Stimulated activated naive CD4-positive, alpha-beta T cell treated with Interleukin-2 at 50 U/mL for 16 hours (primary cell): ENCODE results near the gene FMO5.
"Not testable (repeated sequence)": the region's sequence is repeated elsewhere in the genome, so short reads cannot be mapped to it uniquely, and the experiment has no call there.

Source experiments
- DNase-seq: peaks from one replicate; lab custom pipeline; 2025; lab: John Stamatoyannopoulos, UW

FMO5 gene

GRCh38 chr1:147207192-147207591 is 17.9 kb downstream of the FMO5 start:
- DNase-seq, result no peak

GRCh38 chr1:147204080-147204479 is 21.1 kb downstream of the FMO5 start:
- DNase-seq, result no peak

- no peak for DNase-seq
These were observed 22.6 kb downstream of the FMO5 start for GRCh38 chr1:147202576-147202975.

- no peak for DNase-seq
These were observed 23.4 kb downstream of the FMO5 start for GRCh38 chr1:147201786-147202185.

- no peak for DNase-seq
These were observed 23.9 kb downstream of the FMO5 start for GRCh38 chr1:147201276-147201675.

- DNase-seq, result not testable (repeated sequence)
These were observed 27.8 kb downstream of the FMO5 start for GRCh38 chr1:147197324-147197723.

- DNase-seq, result no peak
These were observed 35.6 kb downstream of the FMO5 start for GRCh38 chr1:147189514-147189913.

GRCh38 chr1:147185432-147185831 is 39.7 kb downstream of the FMO5 start:
- DNase-seq, result no peak

GRCh38 chr1:147177611-147178380 is 47.3 kb downstream of the FMO5 start:
- DNase-seq, result no peak

GRCh38 chr1:147172168-147173016 is 52.7 kb downstream of the FMO5 start, which contains the start of gene PRKAB2:
PRKAB2 (minus strand) TSS chr1:147172470; CDS start chr1:147172144, 326 bp downstream.
- DNase-seq, result peak; percentile 89

- DNase-seq, result no peak
These were observed 53.6 kb downstream of the FMO5 start for GRCh38 chr1:147171399-147172167.

- no peak for DNase-seq
These were observed 55.1 kb downstream of the FMO5 start for GRCh38 chr1:147169840-147170674.

GRCh38 chr1:147169171-147169570 is 56.0 kb downstream of the FMO5 start:
- no peak for DNase-seq

GRCh38 chr1:147168626-147169058 is 56.5 kb downstream of the FMO5 start:
- DNase-seq, result no peak

GRCh38 chr1:147167365-147167764 is 57.8 kb downstream of the FMO5 start:
- DNase-seq, result no peak

- DNase-seq, result no peak
These were observed 62.1 kb downstream of the FMO5 start for GRCh38 chr1:147163019-147163418.

- DNase-seq, result no peak
These were observed 63.0 kb downstream of the FMO5 start for GRCh38 chr1:147162093-147162492.

GRCh38 chr1:147157116-147157515 is 68.0 kb downstream of the FMO5 start:
- DNase-seq, result not testable (repeated sequence)

GRCh38 chr1:147156642-147157041 is 68.5 kb downstream of the FMO5 start:
- DNase-seq, result no peak

- no peak for DNase-seq
These were observed 72.4 kb downstream of the FMO5 start for GRCh38 chr1:147152772-147153171.

GRCh38 chr1:147151244-147151643 is 73.9 kb downstream of the FMO5 start:
- no peak for DNase-seq
